ENCODE measurements around the gene NCAPG. TPM values are rescaled to one million over a fixed set of nuclear protein-coding genes. Genes with fewer than 3 reads are reported as not detected.

NCAPG gene
- total and polyA plus RNA-seq, 4 donors: 0.08 to 45.2 (median 0.91) TPM

GRCh38 chr4:17866810-17867209, 56.0 kb downstream of the NCAPG start (continued):
- no peak for TF ChIP-seq REST (IDR thresholded peaks at IDR 0.05)
- no peak for TF ChIP-seq SP1 (IDR thresholded peaks at IDR 0.05)

- Histone ChIP-seq H3K27me3 (ENCODE audit: control insufficient read depth in 4 of 4, insufficient read depth in 4 of 4, low read length in 3 of 4) (no peaks in the 10 kb centered on the region), H3K4me3 (ENCODE audit: low read depth in 1 of 3, low read length in 3 of 3) (no peak overlapping the region), H3K9me3 (ENCODE audit: control insufficient read depth in 4 of 4, low read length in 3 of 4) (peaks cover 0 to under 1% (median 0%) of the 10 kb centered on the region in 4 donors), H3K36me3 (ENCODE audit: control insufficient read depth in 4 of 4, insufficient read depth in 3 of 4, low read depth in 1 of 4, low read length in 3 of 4) (no peaks in the 10 kb centered on the region), H3K4me1 (ENCODE audit: control insufficient read depth in 4 of 4, insufficient read depth in 4 of 4, low read length in 3 of 4) (no peaks in the 10 kb centered on the region), H3K27ac (ENCODE audit: low read depth in 1 of 2, low read length in 2 of 2) (no peak overlapping the region), H3K9ac (ENCODE audit: low read depth in 1 of 2, low read length in 2 of 2) (no peak overlapping the region)
- WGBS: 83% methylated on average over 3 of the region's 3 CpGs
- TF ChIP-seq NR2F2 (IDR thresholded peaks at IDR 0.05): no peak
- no peak for TF ChIP-seq GABPA (IDR thresholded peaks at IDR 0.05 in 1 of 2, conservative IDR thresholded peaks at IDR 0.05 in 1 of 2)
- no peak for TF ChIP-seq ATF3 (IDR thresholded peaks at IDR 0.05)
- TF ChIP-seq YY1 (IDR thresholded peaks at IDR 0.05): no peak
- TF ChIP-seq JUND (IDR thresholded peaks at IDR 0.05): no peak
- TF ChIP-seq HNF4G (IDR thresholded peaks at IDR 0.05): no peak
- TF ChIP-seq ZBTB33 (IDR thresholded peaks at IDR 0.05): no peak
- TF ChIP-seq CTCF (IDR thresholded peaks at IDR 0.05; ENCODE audit: low read depth, low read length, missing input control): no peak
- no peak for TF ChIP-seq FOXA1 (IDR thresholded peaks at IDR 0.05)
- TF ChIP-seq REST (IDR thresholded peaks at IDR 0.05): no peak
- no peak for TF ChIP-seq TAF1 (conservative IDR thresholded peaks at IDR 0.05)
- no peak for TF ChIP-seq MAX (IDR thresholded peaks at IDR 0.05)
- TF ChIP-seq RXRA (IDR thresholded peaks at IDR 0.05): no peak
- TF ChIP-seq HNF4A (conservative IDR thresholded peaks at IDR 0.05): no peak
- DNase-seq (ENCODE audit: low spot score): no peak
Measured at GRCh38 chr4:17867276-17867675, 56.5 kb downstream of the NCAPG start.

Data from liver (tissue), 9 donors.